ENCODE data around the gene RAMP2.
"Not testable (repeated sequence)": the region's sequence is repeated elsewhere in the genome, so short reads cannot be mapped to it uniquely, and the experiment has no call there.

RAMP2 gene

GRCh38 chr17:42760652-42761581 is at the start of gene RAMP2:
Gene RAMP2 (plus strand): TSS chr17:42761227. CDS start chr17:42761262, 35 bp downstream.
- DNase-seq (ENCODE audit: low read depth in 2 of 2): no peak

- no peak for DNase-seq (ENCODE audit: low read depth in 2 of 2)
These were observed 39.9 kb upstream of the RAMP2 start for GRCh38 chr17:42720996-42721583.

- no peak for DNase-seq (ENCODE audit: low read depth in 2 of 2)
These were observed 37.4 kb upstream of the RAMP2 start for GRCh38 chr17:42723636-42724035.

GRCh38 chr17:42725143-42725542 is 35.9 kb upstream of the RAMP2 start:
- DNase-seq (ENCODE audit: low read depth in 2 of 2): no peak

- DNase-seq (ENCODE audit: low read depth in 2 of 2): no peak
These were observed 20.3 kb upstream of the RAMP2 start for GRCh38 chr17:42740699-42741098.

GRCh38 chr17:42742916-42743315 is 18.1 kb upstream of the RAMP2 start:
- DNase-seq (ENCODE audit: low read depth in 2 of 2): not testable (repeated sequence)

GRCh38 chr17:42743595-42744282 is 17.3 kb upstream of the RAMP2 start:
- DNase-seq (ENCODE audit: low read depth in 2 of 2): no peak

- DNase-seq (ENCODE audit: low read depth in 2 of 2): peak; percentile 35 to 36
These were observed 16.7 kb upstream of the RAMP2 start for GRCh38 chr17:42744283-42744805.

- peak; percentile 84 to 87 for DNase-seq (ENCODE audit: low read depth in 2 of 2)
These were observed 16.0 kb upstream of the RAMP2 start, which contains the start of gene EZH1 for GRCh38 chr17:42744806-42745617. Gene EZH1 (minus strand): TSS chr17:42745040. CDS start chr17:42728941, 16,099 bp downstream.

GRCh38 chr17:42748202-42748907 is 12.7 kb upstream of the RAMP2 start:
- no peak for DNase-seq (ENCODE audit: low read depth in 2 of 2)

- DNase-seq (ENCODE audit: low read depth in 2 of 2): no peak
These were observed 11.9 kb upstream of the RAMP2 start for GRCh38 chr17:42748908-42749798.

- no peak for DNase-seq (ENCODE audit: low read depth in 2 of 2)
These were observed 10.2 kb upstream of the RAMP2 start for GRCh38 chr17:42750739-42751344.

- no peak for DNase-seq (ENCODE audit: low read depth in 2 of 2)
These were observed 9.4 kb upstream of the RAMP2 start for GRCh38 chr17:42751628-42752027.

- no peak for DNase-seq (ENCODE audit: low read depth in 2 of 2)
These were observed 6.2 kb upstream of the RAMP2 start for GRCh38 chr17:42754782-42755181.

GRCh38 chr17:42759982-42760651 is 910 bp upstream of the RAMP2 start:
- no peak for DNase-seq (ENCODE audit: low read depth in 2 of 2)

GRCh38 chr17:42761638-42762037 is 611 bp downstream of the RAMP2 start:
- DNase-seq (ENCODE audit: low read depth in 2 of 2): no peak

GRCh38 chr17:42766124-42766523 is 5.1 kb downstream of the RAMP2 start:
- DNase-seq (ENCODE audit: low read depth in 2 of 2): no peak

- DNase-seq (ENCODE audit: low read depth in 2 of 2): no peak
These were observed 6.5 kb downstream of the RAMP2 start for GRCh38 chr17:42767512-42767911.

- not testable (repeated sequence) for DNase-seq (ENCODE audit: low read depth in 2 of 2)
These were observed 7.0 kb downstream of the RAMP2 start for GRCh38 chr17:42768006-42768405.

Measured in stimulated activated CD8-positive, alpha-beta memory T cell treated with anti-CD3 and anti-CD28 coated beads, Interleukin-2, amount 100 ng/mL, for 1 hour (primary cell).